ENCODE data around the gene PCDHGB3. TPM values are rescaled to one million over a fixed set of nuclear protein-coding genes. Genes with fewer than 3 reads are reported as not detected.
"Not testable (repeated sequence)": the region's sequence is repeated elsewhere in the genome, so short reads cannot be mapped to it uniquely, and the experiment has no call there.

The PCDHGB3 gene
- total RNA-seq, 4 donors from 2014 or later = 1.5 to 4.4 (median 1.9) TPM

- TF ChIP-seq CTCF (IDR thresholded peaks at IDR 0.05; ENCODE audit: low read depth) = no peak
Measured at GRCh38 chr5:141409598-141410306, 39.7 kb downstream of the PCDHGB3 start.

- TF ChIP-seq CTCF (IDR thresholded peaks at IDR 0.05; ENCODE audit: low read depth) = no peak
Measured at GRCh38 chr5:141411575-141411974, 41.5 kb downstream of the PCDHGB3 start.

GRCh38 chr5:141412854-141413539, 43.0 kb downstream of the PCDHGB3 start, which contains the start of gene PCDHGA10:
TSS of gene PCDHGA10 (plus strand) at chr5:141412987. CDS start at chr5:141413176, 189 bp downstream.
- no peak for TF ChIP-seq CTCF (IDR thresholded peaks at IDR 0.05; ENCODE audit: low read depth)

- no peak for TF ChIP-seq CTCF (IDR thresholded peaks at IDR 0.05; ENCODE audit: low read depth)
Measured at GRCh38 chr5:141413540-141414069, 43.6 kb downstream of the PCDHGB3 start.

- not testable (repeated sequence) for TF ChIP-seq CTCF (IDR thresholded peaks at IDR 0.05; ENCODE audit: low read depth)
Measured at GRCh38 chr5:141417494-141418172, 47.6 kb downstream of the PCDHGB3 start, which contains the start of gene PCDHGB7. TSS of gene PCDHGB7 (plus strand) at chr5:141417677. CDS start at chr5:141417860, 183 bp downstream.

- no peak for TF ChIP-seq CTCF (IDR thresholded peaks at IDR 0.05; ENCODE audit: low read depth)
Measured at GRCh38 chr5:141419074-141419880, 49.2 kb downstream of the PCDHGB3 start.

Measured in subcutaneous adipose tissue (tissue), 4 donors.